Fibroblast of lung (primary cell): Measurements from ENCODE around the gene AWAT2. TPM values are rescaled to one million over a fixed set of nuclear protein-coding genes. Genes with fewer than 3 reads are reported as not detected.

ENCODE experiments used
- DNase-seq, 2 donors: peaks; one replicate each; pipeline versions ENCODE4 v3.0.0 to v3.0.0-alpha.2; 2010; ENCODE audit warnings: low read depth in 2 of 2
- H2AFZ ChIP-seq: 2 replicates; pipeline ENCODE4 v1.5.1; 2012; ENCODE audit warnings: low read length, control low read depth, inconsistent platforms
- H3K27ac ChIP-seq: 2 replicates; pipeline ENCODE4 v1.5.1; 2011; ENCODE audit warnings: low read length, control low read depth; ENCODE audit not compliant: insufficient read depth
- H3K27me3 ChIP-seq: 2 replicates; pipeline ENCODE4 v1.5.1; 2011; ENCODE audit warnings: mild to moderate bottlenecking, low read length; ENCODE audit not compliant: control insufficient read depth, insufficient read depth
- H3K36me3 ChIP-seq: 2 replicates; pipeline ENCODE4 v1.5.1; 2011; ENCODE audit warnings: low read length; ENCODE audit not compliant: control insufficient read depth, insufficient read depth
- H3K4me1 ChIP-seq: 2 replicates; pipeline ENCODE4 v1.5.1; 2011; ENCODE audit warnings: low read length; ENCODE audit not compliant: control insufficient read depth, insufficient read depth; ENCODE audit errors: extremely low read depth
- H3K4me2 ChIP-seq: 2 replicates; pipeline ENCODE4 v1.5.1; 2011; ENCODE audit warnings: low read length, control low read depth; ENCODE audit not compliant: insufficient read depth; ENCODE audit errors: extremely low read depth
- H3K4me3 ChIP-seq, 4 experiments: fragments of 200-600 bp in 1 of 4; sonication (generic) in 1 of 4; replicated peaks in 1 of 4; 2 replicates each; pipeline ENCODE4 v1.5.1; 2011 to 2016; ENCODE audit warnings: low read length in 4 of 4, low read depth in 3 of 4, mild to moderate bottlenecking in 3 of 4, control low read depth in 2 of 4, inconsistent platforms in 1 of 4, mixed read lengths in 1 of 4; ENCODE audit not compliant: insufficient read depth in 1 of 4; ENCODE audit errors: control extremely low read depth in 1 of 4
- H3K79me2 ChIP-seq: 2 replicates; pipeline ENCODE4 v1.5.1; 2012; ENCODE audit warnings: mild to moderate bottlenecking, low read length, inconsistent platforms; ENCODE audit not compliant: control insufficient read depth, insufficient read depth
- H3K9ac ChIP-seq: 2 replicates; pipeline ENCODE4 v1.5.1; 2011; ENCODE audit warnings: mild to moderate bottlenecking, low read length, control low read depth; ENCODE audit not compliant: insufficient read depth
- H3K9me3 ChIP-seq: 2 replicates; pipeline ENCODE4 v1.5.1; 2012; ENCODE audit warnings: low read depth, low read length; ENCODE audit not compliant: control insufficient read depth, insufficient read depth
- H4K20me1 ChIP-seq: 2 replicates; pipeline ENCODE4 v1.5.1; 2011; ENCODE audit warnings: low read length; ENCODE audit not compliant: control insufficient read depth, insufficient read depth; ENCODE audit errors: extremely low read depth
- EZH2 ChIP-seq: IDR thresholded peaks from 2 replicates; pipeline ENCODE4 v1.5.1; 2012; ENCODE audit warnings: low read length, control low read depth, mild to moderate bottlenecking; ENCODE audit errors: missing control alignments
- polyA plus RNA-seq, 2 donors: library from polyadenylated mRNA; depleted of rRNA in 1 of 2; stranded (reverse) in 1 of 2; unstranded in 1 of 2; fragments of >200 nt; gene quantifications; 2 replicates each; pipeline ENCODE4 v1.2.1, GENCODE V29; 2011 to 2012; ENCODE audit warnings: missing spikeins in 1 of 2
- total RNA-seq: library from RNA; depleted of rRNA; stranded (reverse); fragments of >200 nt; gene quantifications from 2 replicates; pipeline ENCODE4 v1.2.1, GENCODE V29; 2014
- TF ChIP-seq, protein P1 (sequence below), 2 donors: IDR thresholded peaks in 1 of 2; conservative IDR thresholded peaks in 1 of 2; 1 replicate in 1 of 2; 2 replicates in 1 of 2; pipeline ENCODE4 v1.5.1; 2011 to 2012; ENCODE audit warnings: low read length in 2 of 2, control low read depth in 1 of 2, inconsistent platforms in 1 of 2, low read depth in 1 of 2, mild to moderate bottlenecking in 1 of 2

Gene AWAT2
- total and polyA plus RNA-seq, 2 donors (not counting 1 experiment from before 2014, with no cell fraction given), result not detected

DNA sequence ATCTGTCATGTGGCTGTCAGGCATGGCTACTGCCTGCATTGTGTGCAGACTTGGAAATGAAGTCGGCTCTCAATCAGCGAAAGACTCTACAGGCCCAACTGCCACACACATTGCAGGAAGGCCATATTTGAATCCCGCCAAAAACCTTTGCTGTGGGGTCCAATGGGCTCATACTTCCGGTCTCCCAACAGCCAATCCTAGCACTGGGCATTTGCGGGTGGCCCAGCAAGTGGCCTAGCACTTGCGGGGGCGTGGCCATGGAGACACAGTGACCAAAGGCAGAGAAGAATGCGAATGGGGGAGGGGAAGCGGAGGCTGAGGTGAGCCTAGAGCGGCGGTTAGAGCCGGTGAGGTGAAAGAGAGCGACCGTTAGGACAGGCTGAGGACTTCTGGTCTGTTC is 12.3 kb upstream of the AWAT2 start, which contains the start of gene OTUD6A:
Gene OTUD6A, plus strand, starts transcription at position 382 of the 400 bp plus-strand sequence. CDS start 68 bp downstream, outside the sequence.
- Histone ChIP-seq H3K79me2 (no peaks in the 10 kb centered on the region), H2AFZ (no peak within 1 kb of the TSS), H3K27ac (no peak within 1 kb of the TSS), H3K4me2 (no peak within 1 kb of the TSS), H3K27me3 (no peaks in the 10 kb centered on the region), H3K9ac (no peak within 1 kb of the TSS), H3K4me3 (no peak within 1 kb of the TSS), H4K20me1 (no peaks in the 10 kb centered on the region), H3K36me3 (no peaks in the 10 kb centered on the region), H3K9me3 (no peaks in the 10 kb centered on the region), H3K4me1 (no peaks in the 10 kb centered on the region)
- no peak for TF ChIP-seq EZH2
- TF ChIP-seq, protein P1, sequence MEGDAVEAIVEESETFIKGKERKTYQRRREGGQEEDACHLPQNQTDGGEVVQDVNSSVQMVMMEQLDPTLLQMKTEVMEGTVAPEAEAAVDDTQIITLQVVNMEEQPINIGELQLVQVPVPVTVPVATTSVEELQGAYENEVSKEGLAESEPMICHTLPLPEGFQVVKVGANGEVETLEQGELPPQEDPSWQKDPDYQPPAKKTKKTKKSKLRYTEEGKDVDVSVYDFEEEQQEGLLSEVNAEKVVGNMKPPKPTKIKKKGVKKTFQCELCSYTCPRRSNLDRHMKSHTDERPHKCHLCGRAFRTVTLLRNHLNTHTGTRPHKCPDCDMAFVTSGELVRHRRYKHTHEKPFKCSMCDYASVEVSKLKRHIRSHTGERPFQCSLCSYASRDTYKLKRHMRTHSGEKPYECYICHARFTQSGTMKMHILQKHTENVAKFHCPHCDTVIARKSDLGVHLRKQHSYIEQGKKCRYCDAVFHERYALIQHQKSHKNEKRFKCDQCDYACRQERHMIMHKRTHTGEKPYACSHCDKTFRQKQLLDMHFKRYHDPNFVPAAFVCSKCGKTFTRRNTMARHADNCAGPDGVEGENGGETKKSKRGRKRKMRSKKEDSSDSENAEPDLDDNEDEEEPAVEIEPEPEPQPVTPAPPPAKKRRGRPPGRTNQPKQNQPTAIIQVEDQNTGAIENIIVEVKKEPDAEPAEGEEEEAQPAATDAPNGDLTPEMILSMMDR (conservative IDR thresholded peaks at IDR 0.05 in 1 of 2, IDR thresholded peaks at IDR 0.05 in 1 of 2; ENCODE audit: low read depth in 1 of 2, low read length in 2 of 2), result no peak
- no peak for DNase-seq

DNA sequence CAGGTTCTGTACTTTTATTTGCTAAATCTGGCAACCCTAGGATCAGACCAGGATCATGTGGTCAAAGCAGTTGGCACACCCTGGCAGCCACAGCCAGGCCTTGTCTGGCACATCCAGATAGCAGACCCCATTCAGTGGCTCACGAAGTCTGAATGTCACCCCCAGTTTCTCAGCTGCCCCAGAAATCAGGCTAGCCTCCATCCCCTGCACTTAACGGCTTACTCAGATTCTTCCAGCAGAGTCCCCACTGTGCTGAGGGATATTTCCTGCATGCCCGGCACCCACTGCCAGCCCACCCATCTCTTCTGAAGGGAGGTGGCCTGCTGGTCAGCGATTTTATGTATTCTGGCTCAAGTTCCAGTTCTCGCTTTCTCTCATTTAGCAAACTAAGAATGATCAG is 4.7 kb upstream of the AWAT2 start:
- H3K27me3 ChIP-seq, result no peaks in the 10 kb centered on the region
- H3K79me2 ChIP-seq, result no peaks in the 10 kb centered on the region
- H4K20me1 ChIP-seq, result no peaks in the 10 kb centered on the region
- H3K9me3 ChIP-seq, result no peaks in the 10 kb centered on the region
- H2AFZ ChIP-seq, result no peak overlapping the region
- no peaks in the 10 kb centered on the region for H3K4me1 ChIP-seq
- TF ChIP-seq, protein P1 (conservative IDR thresholded peaks at IDR 0.05 in 1 of 2, IDR thresholded peaks at IDR 0.05 in 1 of 2; ENCODE audit: low read depth in 1 of 2, low read length in 2 of 2), result no peak
- no peak for TF ChIP-seq EZH2
- no peak overlapping the region for H3K27ac ChIP-seq
- no peak overlapping the region for H3K9ac ChIP-seq
- no peak for DNase-seq
- no peak overlapping the region for H3K4me2 ChIP-seq
- H3K36me3 ChIP-seq, result no peaks in the 10 kb centered on the region
- no peak overlapping the region for H3K4me3 ChIP-seq

DNA sequence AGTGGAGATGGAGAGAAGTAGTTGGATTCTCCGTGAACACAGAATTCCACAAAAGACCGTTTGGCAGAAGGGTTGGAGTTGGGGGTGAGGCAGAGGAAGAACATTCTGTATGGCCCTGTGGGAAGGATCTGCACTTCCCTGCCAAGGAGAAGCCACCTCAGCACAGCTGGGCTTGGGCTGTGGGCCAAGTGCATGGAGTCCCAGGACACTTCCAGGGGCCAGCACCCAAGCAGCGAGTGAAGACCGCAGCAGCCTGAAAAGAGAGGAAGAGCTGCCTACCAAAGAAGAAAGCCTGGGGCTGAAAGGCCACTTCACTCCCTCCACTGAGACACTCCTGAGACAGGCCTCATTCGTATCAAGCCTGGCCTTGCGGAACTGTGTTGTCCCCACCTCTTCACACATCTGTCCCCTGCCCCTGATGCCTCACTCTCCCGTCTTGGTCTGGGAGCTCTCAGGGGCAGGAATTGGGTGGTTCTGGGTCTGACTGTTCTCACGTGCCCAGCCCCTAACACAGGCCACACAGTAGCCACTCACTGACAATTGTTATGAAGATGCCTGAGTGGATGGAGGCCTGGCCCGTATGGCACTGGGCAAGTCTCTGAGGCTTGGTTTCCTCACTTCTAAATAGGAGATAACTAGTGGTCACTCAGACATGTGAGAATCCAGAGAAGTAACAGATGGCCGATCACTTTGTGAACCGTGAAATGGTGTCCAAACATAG is 3.3 kb upstream of the AWAT2 start:
- H3K9me3 ChIP-seq, result no peaks in the 10 kb centered on the region
- TF ChIP-seq, protein P1 (conservative IDR thresholded peaks at IDR 0.05 in 1 of 2, IDR thresholded peaks at IDR 0.05 in 1 of 2; ENCODE audit: low read depth in 1 of 2, low read length in 2 of 2), result no peak
- no peak overlapping the region for H3K4me2 ChIP-seq
- H2AFZ ChIP-seq, result no peak overlapping the region
- H3K4me3 ChIP-seq, result no peak overlapping the region
- H3K9ac ChIP-seq, result no peak overlapping the region
- DNase-seq, result no peak
- no peaks in the 10 kb centered on the region for H4K20me1 ChIP-seq
- no peak overlapping the region for H3K27ac ChIP-seq
- no peaks in the 10 kb centered on the region for H3K27me3 ChIP-seq
- no peaks in the 10 kb centered on the region for H3K4me1 ChIP-seq
- H3K36me3 ChIP-seq, result no peaks in the 10 kb centered on the region
- H3K79me2 ChIP-seq, result no peaks in the 10 kb centered on the region
